ENCODE data around the gene RASGRP2.
"Not testable (repeated sequence)": the region's sequence is repeated elsewhere in the genome, so short reads cannot be mapped to it uniquely, and the experiment has no call there.

Gene RASGRP2

DNA sequence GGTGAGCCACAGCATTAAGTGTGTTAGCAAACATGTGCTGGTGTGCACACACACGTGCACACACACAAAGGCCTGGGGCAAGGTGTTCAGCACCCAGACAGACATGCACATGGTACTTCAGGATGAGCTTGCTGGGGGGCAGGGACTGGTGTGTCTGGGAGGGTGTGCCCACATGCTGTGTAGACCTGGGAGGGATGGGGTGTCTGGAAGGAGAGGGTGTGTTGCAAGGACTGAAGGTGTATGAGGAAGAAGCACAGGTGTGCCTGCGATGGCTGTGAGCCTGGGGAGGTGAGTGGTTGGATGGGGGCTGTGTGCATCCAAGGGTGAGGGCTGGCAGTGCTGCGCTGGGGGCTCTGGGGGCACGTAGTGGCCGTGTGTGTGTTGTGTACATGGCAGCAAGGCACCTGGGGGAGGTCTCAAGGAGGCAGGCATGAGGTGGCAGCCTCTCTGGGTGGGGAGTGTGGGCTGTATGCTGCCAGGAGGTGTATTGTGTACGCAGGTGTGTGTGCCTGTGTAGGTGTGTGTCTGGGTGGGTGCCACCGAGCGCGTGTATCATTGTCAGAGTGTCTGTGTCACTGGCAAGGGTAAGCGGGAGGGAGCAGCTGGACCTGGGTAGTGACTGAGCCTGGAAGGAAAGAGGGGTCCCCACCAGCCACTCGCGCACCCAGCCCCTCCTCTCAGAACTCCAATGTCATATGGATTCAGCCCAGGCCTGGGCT, 23.1 kb downstream of the RASGRP2 start:
- DNase-seq (ENCODE audit: low read depth in 2 of 2, low spot score in 1 of 2) = no peak

DNA sequence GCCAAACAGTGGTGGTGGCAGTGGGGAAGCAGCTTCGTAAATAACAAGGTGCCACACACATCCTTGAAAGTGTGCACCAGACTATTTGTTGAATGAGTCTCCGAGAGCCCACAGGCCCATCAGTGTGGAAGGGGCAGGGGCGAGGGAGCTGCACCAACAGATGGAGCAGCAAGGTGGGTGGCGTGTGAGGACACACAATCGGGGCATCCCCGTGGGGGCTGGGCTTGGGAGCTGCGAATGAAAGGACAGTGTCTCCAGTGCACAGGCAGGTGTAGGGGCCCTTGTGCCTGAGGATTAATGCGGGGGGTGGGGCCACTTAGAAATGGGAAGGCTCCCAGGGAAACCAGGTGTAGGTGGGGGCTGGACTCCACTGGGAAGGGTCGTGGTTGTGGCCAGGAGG, 23.8 kb downstream of the RASGRP2 start:
- no peak for DNase-seq (ENCODE audit: low read depth in 2 of 2, low spot score in 1 of 2)

DNA sequence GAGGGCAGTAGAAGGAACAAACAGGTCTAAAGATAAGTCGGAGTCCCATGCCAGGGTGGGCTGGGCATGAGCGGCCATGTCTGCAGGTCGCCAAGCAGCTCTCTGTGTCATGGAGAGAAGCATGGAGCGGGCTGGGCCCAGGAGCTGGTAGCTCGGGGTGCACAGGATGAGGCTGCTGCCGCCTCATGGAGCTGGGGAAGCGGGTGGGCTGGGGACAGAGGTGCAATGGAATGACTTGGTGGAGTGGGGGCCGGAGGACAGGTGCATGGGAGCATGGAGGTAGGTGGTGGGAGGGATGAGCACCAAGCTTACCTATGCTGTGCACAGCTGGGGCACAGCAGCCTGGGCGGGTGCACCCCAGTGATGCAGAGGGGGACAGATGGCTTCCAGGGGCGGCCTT, 24.5 kb downstream of the RASGRP2 start:
- DNase-seq (ENCODE audit: low read depth in 2 of 2, low spot score in 1 of 2) = no peak

DNA sequence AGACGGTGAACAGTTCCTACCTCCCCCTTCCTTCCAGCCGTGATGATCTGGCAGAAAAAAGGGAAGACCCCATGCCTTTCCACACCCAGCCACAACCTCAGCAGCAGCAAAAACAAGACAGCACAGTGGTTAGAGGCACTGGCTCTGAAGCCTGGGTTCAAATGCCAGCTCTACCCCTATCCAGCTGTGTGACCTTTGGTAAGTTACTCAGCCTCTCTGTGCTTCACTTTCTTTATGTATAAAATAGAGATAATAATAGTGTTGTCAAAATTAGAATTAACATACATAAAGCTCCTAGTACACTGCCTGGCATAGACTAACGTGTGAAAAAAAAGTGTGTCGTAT, 25.2 kb downstream of the RASGRP2 start:
- DNase-seq (ENCODE audit: low read depth in 2 of 2, low spot score in 1 of 2) = no peak

DNA sequence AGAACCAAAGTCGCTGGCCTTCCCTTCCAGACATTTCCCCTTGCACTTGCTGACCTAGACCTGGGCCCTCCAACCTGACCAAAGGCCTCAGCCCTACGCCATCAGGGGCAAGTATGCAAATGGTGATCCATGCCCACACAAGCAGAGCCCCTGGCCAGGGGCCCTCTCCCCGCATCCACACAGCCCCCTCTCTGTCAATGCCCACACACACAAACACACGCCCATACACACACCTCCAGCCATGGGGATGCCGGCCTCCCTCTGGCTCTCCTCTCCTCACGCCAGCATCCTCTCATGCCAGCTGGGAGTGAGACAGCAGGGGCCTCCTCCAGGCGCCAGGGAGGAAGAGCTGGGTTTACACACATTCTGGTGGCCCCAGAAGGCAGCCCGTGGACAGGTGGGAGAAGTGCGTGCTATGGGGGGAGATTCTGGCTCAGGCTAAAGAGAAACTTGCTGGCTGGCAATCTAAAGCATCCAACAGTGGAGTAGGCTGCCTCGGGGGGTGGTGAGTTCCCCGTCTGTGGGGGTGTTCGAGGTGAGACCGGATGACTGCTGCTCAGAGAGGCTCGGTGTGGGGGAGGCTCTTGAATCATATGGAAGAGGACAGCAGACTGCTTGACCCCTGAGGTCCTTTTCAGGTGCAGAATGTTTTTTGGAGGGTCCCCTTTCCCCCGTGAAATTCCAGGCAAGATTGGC, 25.7 kb downstream of the RASGRP2 start:
- no peak for DNase-seq (ENCODE audit: low read depth in 2 of 2, low spot score in 1 of 2)

DNA sequence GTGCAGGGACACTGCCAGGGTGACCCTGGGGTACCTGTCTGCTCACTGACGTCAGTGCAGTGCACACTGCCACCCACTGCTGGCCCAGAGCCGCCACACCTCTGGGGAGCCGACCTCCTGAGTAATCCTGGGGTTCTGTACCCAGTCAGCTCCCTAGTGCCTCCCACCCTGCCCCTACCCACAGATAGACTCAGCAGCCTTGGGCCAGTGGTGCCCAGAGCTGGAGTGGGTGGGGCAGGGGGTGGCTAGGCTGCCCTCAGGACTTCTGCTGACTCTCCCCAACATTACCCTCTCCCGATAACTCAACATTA, 26.7 kb downstream of the RASGRP2 start:
- no peak for DNase-seq (ENCODE audit: low read depth in 2 of 2, low spot score in 1 of 2)

DNA sequence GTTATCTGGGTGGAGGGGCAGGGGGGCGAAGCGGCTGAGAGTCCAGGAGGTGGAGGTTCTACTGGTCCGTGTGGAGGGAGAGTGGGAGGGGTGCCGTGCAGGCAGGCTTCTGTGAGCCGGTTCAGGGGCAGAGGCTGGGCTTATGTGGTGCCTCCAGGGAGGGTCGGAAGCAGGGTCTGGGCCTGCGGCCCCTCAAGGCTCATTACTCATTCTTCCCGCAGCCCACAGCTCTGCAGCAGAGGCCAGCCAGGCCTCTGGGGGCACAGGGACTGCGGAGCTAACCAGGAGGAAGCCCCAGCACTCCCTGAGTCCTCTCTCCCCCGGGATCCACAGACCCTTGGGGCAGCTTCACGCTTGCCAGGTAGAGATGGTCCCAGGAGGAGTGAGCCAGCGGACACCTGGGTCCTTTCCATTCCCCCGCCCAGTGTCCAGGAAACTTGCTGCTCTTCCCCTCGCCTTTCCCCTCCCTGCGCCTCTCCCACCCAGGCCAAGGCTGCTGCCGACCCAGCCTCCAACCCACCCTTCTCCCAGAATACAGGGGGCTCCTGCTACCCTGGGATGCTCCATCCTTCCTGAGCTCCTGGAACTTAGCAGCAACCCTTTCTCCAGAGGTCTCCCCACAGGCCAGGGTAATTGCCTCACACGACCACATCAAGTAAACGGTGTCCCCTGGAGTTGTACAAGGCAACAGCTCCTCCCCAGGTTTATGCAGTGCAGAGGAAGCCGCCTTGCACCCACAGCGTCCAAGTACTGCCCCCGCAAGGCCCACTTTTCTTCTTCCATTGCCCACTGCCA, 27.3 kb downstream of the RASGRP2 start:
- DNase-seq (ENCODE audit: low read depth in 2 of 2, low spot score in 1 of 2) = no peak

DNA sequence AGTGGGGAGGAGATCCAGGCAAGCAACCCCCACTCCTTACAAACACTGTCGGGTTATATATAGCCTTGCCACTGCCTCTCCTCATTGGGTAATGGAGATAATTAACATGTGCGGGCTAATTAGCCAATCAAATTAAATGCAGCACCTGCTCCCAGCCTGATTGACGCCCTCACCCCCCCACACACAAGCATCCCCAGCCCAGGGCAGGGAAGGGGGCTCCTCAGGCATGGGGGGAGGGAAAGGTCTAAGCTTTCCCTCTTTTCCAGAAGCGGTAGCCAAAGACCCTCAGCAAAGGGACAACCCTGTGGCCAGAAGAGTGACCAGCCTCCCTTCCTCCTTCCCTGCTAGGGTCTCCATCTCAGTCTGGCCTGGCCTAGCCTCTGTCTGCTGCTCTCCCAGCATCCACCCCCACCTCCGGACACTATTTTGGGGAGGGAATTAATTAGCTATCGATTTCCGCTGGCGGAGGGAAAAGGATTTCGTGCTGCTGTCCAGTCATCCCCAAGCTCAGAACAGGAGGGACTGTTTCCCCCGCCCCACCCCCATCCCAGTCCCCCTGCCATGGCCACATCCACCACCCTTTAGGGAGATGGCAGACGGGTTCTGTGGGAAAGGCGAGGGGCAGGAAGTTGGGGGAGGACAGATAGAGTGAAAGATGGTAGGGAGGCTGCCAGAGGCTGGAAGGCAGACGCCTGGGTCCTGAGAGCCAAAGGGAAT, 28.0 kb downstream of the RASGRP2 start:
- DNase-seq (ENCODE audit: low read depth in 2 of 2, low spot score in 1 of 2) = no peak

DNA sequence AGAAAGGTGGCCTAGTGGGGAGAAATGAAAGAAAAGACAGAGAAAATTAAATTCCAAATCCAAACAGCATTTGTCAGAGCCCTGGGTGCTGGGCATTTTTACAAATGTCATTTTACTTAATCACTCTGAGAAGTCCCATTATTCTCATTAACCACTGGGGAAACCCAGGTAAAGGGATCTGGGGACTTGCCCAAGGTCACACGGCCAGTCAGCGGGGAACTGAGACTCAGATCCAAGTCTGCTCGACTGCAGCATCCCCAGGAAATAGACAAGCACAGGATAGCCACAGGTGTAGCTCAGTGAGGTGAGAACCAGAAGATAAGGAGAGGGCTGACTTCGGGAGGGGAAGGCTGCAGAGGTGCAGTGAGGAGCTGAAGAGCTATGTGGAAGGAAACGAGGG, 28.8 kb downstream of the RASGRP2 start:
- DNase-seq (ENCODE audit: low read depth in 2 of 2, low spot score in 1 of 2) = no peak

DNA sequence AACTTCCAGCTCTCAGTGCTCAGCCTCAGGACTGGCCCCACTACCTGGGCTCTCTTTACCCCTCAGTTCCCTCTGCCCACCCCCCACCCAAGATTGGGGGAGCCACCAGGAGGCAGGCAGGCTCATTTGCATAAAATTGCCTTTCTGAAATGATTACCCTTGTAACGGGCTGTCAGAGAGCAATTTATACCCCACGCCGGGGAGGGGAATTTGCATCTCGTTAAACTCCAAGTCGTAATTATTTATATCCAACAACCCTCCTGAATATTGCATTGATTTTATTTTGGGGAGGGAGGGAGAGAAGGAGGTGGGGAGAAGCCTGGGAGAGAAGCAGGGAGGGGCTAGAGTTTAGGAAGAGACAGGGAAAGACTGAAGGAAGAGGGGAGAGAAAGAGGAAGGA, 29.3 kb downstream of the RASGRP2 start:
- DNase-seq (ENCODE audit: low read depth in 2 of 2, low spot score in 1 of 2) = no peak

DNA sequence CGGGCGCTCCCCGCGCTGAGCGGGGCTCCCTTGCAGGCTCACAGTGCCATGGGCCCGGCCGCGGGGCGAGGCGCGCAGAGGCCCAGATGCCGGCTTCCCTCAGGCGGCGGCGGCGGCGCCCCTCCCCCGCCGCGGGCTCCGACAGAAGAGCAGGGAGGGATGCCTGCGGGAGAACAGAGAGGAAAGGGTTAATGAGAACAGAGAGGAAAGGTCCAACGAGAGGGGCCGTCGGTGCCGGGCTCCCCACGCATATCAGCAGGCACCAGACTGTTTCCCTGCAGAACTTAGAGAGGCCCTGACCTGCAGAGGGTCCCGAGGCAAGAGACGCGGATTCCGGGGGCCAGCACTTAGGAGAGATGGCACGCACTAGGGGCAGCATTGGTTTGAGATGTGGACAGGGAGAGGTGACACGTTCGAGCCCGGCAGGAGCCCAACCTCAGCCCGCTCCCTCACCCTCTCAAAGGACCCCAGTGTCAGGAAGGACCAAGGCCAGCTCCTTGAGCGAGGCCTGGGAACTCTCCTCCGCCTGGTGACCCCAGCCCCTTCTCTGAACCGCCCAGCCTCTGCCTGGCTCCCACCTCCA, 30.1 kb downstream of the RASGRP2 start:
- DNase-seq (ENCODE audit: low read depth in 2 of 2, low spot score in 1 of 2) = no peak

DNA sequence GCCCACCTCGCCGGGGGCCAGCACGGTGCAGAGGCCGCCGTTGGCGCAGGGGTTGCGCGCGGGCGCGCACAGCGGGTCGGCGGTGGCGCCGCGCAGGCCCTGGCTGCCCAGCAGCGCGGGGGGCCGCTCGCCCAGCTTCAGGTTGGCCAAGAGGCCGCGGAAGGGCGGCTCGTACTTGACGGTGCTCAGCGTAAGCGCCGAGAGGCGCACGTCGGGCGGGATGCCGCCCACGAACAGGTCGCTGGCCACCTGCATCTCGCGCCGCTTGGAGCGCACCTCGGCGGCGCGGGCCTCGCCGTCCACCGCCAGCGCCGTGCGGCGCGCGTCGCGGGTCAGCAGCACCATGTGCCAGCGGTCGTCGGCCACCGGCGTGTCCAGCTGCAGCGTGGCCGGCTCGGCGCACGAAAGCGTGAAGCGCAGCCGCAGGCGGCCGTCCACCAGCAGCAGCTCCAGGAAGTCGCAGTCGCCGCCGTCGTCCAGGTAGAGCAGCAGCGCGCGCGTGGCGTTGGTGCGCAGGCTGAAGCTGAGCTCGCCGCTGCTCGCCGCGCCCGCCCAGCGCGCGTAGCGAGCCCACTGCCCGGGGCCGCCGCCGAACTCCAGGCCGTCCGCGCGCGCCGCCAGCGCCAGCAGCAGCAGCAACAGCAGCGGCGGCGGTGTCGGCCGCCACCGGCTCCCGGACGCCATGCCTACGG, 30.8 kb downstream of the RASGRP2 start:
- no peak for DNase-seq (ENCODE audit: low read depth in 2 of 2, low spot score in 1 of 2)

DNA sequence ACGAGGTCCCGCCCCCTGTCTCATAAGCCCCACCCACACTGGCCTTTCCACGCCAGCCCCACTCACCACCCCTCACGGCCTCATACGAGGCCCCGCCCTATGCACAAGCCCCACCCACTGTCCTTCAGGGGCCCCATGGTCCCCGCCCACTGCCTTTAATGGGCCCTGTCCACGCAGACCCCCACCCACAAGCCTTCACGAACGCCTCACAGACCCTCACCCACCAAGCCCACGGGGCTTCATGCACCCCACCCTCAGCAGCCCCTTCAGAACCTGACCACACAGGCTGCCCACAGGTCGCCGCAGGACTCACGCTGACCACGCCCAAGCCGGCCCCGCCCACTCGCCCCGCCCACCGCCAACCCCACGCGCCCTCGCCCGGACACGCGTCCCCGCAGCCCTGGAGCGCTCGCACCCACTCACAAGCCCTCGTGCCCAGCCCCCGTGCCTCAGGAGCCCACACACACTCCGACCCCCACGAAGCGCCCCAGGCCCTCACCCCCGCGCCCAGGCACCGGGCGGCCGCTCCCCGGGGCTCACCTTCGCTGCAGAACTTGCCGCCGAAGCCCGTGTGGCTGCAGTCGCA, 31.4 kb downstream of the RASGRP2 start:
- DNase-seq (ENCODE audit: low read depth in 2 of 2, low spot score in 1 of 2) = no peak

DNA sequence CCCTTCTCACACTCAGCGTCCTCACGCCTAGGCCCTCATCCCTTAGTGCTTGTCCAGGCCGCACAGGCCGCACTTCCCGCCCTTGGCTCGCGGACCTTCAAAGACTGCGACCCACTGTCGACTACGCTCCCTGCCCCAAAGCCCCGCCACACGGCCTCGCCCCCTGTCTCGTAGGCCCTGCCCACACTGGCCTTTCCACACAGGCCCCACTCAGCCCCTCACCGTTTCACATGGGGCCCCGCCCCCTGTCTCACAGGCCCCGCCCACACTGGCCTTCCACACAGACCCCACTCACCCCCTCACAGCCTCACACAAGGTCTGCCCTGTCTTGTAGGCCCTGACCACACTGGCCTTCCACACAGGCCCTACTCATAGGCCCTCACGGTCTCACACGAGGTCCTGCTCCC, 32.0 kb downstream of the RASGRP2 start:
- no peak for DNase-seq (ENCODE audit: low read depth in 2 of 2, low spot score in 1 of 2)

DNA sequence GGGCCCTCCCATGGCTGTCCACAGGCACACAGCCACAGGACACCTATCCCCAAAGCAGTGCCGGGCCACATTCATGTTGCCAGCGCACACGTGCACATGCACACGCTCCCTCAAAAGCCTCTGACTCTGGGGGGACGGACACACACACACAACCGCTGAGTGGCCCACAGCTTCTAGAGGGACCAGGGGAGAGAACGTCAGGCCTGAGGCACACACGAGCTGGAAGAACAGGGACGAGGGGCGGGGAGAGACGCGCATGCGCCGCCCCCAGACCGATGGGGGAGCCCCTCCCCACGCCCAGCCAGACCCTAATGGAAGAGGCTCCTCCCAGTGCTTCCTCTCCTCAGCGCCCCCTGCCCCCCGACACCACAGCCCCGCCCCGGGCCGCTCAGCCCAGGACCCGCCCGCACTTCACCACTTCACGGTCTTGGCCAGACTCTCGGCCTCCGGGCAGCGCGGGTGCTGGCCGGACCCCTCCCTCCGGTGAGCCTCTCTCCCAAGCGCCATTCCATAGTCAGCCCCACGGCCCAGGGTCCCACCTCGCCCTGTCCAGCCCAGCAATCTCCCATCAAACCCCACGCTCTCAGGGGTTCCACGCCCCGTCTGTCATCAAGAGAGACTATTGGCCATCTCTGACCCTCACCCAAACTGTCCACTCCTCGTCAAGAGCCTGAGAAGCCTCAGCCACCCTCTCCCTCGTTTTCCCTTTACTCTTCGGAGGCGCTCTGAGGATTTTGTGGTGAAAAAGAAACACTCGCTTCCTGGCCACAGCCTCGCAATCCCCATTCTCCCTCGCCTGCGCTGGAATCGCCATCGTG, 32.6 kb downstream of the RASGRP2 start:
- DNase-seq (ENCODE audit: low read depth in 2 of 2, low spot score in 1 of 2) = no peak

DNA sequence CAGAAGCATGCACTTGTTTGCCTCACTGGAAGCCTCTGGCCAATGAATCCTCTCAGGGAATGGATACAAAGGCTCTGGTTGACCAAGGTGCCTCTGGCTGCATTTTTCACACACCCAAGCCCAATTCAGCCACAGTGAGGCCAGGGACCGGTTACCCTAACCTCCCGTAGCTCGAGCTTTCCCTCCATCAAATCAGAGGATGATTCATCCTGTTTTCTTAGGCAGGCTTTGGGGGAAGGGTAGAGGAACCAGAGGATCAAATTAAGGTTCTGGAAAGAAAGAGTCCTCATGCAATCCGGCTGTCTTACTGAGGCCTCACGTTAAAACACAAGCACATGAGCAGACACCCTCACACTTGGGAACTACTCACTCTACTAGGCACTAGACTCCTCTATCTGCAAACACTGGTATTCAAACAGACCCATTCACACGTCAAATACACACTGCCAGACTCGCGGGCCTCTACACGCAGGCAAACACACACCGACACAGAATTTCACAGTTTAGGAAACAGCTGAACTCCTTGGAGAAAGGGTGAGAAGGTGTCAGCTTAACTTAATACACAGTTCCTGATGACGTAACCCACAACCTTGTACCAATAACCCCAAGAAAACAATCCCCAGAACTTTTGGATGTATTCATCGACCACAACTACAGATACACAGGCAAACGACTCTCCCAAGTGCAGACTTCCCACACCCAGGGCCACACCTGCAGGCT, 33.4 kb downstream of the RASGRP2 start:
- DNase-seq (ENCODE audit: low read depth in 2 of 2, low spot score in 1 of 2) = no peak

DNA sequence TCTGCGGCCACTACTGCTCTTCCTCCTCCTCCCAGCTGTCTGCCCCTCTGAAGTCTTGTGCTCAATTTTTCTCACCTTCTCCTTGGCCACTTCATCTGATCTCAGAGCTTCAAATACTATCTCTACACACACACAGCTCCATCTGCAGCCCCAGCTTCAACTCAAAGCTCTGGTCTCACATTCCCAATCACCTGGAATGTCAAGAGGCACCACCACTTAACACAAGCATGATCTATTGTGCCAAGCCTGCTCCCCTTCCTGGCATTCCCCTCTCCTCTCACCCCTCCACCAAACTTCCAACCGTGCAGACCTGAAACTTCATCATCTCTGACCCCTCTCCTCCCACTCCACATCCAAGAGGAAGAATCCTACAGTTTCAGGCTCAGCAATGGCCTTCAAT, 38.4 kb downstream of the RASGRP2 start:
- no peak for DNase-seq (ENCODE audit: low read depth in 2 of 2, low spot score in 1 of 2)

DNA sequence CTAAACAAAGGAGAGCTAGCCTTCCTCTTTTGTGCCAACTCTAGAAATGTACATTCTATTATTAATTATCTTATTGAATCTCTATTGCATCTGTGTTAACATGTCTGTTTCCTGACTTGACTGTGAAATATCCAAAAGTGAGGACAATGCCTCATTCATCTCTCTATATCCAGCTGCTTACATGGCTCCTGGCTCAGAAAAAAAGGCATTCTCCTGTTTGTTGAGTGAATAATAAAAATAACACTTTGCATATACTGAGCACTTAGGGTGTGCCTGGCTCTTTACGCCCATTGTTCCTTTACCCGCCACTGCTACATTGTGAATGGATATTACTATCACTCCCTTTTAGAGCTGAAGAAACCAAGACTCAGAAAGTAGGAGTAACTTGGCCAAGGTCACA, 40.9 kb downstream of the RASGRP2 start:
- DNase-seq (ENCODE audit: low read depth in 2 of 2, low spot score in 1 of 2) = no peak

DNA sequence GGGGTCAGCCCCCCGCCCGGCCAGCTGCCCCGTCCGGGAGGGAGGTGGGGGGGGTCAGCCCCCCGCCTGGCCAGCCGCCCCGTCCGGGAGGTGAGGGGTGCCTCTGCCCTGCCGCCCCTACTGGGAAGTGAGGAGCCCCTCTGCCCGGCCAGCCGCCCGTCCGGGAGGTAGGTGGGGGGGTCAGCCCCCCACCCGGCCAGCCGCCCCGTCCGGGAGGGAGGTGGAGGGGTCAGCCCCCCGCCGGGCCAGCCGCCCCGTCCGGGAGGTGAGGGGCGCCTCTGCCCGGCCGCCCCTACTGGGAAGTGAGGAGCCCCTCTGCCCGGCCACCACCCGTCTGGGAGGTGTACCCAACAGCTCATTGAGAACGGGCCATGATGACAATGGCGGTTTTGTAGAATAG, 42.0 kb downstream of the RASGRP2 start:
- DNase-seq (ENCODE audit: low read depth in 2 of 2, low spot score in 1 of 2) = not testable (repeated sequence)
